GM18526 (cell line): ENCODE results near the gene ITPR2.

Experiments used
- POLR2A ChIP-seq: IDR thresholded peaks from 3 replicates; pipeline ENCODE4 v1.6.1; 2011; ENCODE audit not compliant: insufficient read length; ENCODE audit errors: extremely low read depth

Gene ITPR2

DNA sequence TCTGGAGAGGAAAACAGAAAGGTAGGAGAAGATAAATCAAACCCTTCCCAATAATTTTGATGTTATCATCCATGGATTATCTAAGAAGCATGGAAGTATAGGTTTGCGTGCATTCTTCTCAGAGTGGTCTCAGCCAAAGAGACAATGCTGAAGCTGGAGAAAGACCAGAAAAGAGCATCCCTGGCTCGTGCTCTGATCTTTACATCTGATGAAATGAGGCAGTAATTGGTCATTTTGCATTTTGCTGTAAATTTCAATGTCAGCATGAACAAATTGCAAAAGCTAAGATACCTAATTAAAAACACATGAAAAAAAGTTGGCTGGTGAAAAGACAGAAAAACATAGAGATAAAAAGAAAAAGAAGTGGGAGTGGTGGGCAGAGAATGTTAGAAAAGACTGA, 252.4 kb downstream of the ITPR2 start:
- no peak for TF ChIP-seq POLR2A

DNA sequence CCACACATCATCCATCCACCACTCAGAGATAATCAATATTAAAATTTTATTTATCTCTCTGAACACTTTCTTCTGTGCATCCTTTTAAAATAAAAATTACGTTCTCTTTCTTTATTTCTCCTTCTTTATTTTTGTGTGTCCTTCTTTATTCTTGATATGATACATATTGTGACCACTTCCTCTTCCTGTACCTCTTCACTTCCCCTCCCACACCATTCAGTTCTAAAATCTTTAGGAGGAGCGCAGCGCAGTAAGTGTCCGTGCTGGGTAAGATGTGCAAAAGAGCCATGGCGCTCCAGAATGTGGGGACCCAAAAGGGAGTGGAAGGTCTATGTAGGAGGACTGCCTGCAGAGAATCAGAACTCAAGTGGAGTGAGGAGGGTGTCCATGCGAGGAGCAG, 256.7 kb downstream of the ITPR2 start:
- no peak for TF ChIP-seq POLR2A

DNA sequence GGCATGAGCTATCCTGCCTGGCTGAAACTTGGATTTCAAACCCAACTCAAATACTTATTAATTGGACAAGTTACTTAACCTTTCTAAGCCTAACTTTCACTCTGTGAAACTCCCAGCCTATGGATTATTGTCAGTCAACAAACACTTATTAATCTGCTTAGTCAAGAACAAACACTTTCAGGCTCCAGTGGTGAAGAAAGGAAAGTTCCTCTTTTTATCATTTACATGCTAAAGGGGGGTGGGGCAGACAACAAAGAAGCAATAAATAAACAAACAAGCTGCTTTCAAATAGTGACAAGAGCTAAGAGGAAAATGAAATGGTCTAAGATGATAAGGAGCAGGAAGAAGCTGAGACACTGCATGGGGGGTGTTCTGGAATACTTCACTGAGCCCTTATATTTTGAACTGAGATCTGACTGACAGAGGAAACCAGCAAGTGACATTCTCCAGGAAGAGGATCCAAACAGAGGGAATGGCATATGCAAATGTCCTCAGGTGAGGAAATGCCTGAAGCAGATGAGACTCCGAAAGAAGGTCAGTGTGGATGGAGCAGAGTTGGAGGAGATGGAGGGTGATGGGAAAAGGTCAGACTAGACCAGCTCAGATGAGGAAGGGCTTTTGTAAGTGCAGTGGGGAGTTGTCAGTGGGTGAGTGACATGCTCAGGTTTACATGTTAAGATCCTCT, 259.6 kb downstream of the ITPR2 start:
- no peak for TF ChIP-seq POLR2A

DNA sequence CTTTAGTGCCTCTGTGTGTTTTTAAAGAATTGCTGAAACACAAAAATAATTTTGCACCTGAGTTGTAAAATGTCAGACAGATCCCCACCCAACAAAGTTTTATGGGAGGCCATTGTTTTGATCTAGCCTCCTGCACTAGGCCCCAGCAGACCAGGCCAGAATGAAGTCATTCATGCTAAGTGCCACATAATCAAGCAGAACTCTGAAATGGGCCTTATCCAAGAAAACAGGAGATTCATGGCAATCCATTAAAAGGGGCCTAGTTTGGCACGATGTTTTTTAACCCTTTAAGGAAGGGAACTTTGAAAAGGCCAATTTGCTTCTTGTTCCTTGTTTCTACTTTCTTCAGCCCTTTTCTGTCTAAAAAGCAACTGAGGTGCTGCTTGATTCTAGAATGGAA, 260.9 kb downstream of the ITPR2 start:
- TF ChIP-seq POLR2A, result no peak

DNA sequence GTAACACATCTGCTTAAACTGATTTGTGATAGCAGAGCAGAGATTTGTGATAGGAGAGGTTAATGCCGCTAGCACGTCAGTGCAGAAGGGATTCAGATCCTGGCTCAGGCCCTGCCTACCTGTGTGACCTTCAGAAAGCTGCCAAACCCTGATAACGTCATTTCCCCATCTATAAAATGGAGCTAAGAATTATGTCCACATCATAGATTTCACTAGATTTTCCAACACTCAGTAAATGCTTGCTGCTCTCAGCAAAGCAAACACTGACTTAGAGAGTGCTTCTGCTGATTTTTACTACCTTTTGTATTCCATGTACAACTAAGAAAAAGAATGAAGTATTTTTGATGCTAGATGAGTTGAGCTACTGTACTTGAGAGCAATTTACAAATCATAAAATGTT, 261.4 kb downstream of the ITPR2 start:
- no peak for TF ChIP-seq POLR2A

DNA sequence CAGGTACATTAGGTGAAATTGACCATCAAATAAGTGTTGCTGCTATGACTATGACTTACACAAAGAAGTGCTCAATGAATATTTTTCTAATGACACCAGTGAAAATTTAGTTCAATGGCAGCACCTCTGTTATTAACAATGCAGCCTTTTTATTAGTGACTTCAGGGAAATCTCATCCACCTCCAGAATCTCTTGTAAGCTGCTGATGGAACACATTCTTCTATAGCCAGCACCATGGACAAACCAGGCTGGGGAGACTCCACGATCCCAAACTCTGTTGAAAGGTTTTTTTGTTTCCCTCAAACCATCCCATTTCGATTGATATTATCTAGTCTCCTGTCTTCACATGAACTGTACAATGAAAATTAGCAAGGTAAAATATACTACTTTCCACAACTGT, 265.9 kb downstream of the ITPR2 start:
- TF ChIP-seq POLR2A, result no peak

DNA sequence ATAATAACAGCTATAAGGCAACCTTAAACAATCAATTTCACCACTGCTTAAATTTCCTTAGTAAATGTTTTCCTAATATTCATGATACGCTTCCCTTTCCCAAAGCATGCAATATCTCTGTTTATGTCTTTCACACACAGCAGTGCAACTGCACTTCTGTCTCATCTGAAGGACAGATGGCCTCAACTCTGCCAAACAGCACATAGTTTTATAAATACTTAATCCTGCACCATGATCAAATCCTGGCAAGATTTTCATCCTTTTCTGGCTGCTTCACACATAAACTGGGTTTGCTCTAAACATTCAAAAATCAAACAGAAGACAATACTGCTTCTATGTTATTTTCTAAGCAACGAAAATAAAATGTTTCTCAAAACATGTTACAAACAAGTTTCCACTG, 266.3 kb downstream of the ITPR2 start:
- TF ChIP-seq POLR2A, result no peak

DNA sequence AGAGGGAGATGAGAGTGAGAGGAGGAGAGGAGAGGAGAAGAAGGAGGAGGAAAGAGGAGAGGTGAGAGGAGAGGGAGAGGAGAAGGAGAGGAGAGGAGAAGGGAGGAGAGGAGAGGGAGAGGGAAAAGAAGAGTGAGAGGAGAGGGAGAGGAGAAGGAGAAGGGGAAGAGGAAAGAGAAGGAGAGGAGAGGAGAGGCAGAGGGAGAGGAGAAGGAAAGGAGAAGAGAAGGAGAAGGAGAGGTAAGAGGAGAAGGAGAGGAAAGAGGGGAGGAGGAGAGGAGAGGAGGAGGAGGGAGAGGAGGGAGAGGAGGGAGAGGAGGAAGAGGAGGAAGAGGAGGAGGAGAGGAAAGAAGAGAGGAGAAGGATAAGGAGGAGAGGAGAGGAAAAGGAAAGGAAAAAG, 266.8 kb downstream of the ITPR2 start:
- TF ChIP-seq POLR2A, result no peak

DNA sequence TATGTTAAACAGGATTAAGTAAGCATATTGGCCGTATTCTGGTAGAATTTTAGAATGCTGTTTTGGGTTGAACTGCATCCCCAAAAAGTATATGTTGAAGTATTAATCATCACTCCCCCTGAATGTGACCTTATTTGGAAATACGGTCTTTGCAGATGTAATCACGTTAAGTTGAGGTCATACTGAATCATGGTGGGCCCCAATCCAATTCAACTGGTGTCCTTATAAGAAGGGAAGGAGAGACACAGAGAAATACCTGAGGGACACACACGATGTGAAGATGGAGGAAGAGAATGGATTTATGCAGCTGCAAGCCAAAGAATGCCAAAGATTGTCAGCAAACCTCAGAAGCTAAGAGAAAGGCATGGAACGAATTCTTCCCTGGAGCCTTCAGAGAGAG, 268.6 kb downstream of the ITPR2 start:
- TF ChIP-seq POLR2A, result no peak

DNA sequence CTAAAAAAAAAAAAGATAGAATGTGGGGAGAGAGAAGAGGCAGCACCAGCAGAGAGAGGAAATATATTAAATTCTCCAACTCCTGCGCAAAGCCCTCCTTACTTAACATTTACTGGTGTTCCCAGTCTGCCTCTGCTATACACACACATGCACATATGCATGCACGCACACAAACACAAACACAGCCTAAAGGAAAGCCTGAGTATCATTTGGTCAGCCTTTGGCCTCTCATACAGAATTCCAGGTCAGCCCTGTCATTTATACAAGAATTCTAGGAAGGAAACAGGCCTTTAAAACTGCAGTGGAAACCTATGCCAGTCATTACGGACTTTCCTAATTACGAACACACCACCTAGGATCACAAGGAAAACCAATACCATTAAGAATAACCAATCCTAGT, 269.4 kb downstream of the ITPR2 start:
- no peak for TF ChIP-seq POLR2A

DNA sequence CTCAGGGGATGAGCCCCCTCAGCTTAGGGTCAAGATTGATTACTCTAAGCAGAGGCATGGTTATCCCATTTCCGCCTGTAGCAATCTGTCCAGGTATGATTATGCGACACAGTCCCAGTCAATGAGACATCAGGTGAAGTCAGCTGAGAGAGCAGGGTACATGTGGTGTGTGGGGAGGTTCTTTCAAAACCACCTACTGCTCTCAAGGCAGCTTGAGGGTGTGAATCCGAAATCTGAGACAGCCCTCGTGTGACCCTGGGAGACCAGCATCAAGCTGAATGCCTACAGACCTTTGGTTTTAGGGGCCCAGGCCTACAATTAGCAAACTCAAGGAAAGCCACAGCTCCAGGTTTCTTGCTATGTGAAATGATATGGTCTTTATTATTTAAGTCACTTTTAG, 275.7 kb downstream of the ITPR2 start:
- TF ChIP-seq POLR2A, result no peak

DNA sequence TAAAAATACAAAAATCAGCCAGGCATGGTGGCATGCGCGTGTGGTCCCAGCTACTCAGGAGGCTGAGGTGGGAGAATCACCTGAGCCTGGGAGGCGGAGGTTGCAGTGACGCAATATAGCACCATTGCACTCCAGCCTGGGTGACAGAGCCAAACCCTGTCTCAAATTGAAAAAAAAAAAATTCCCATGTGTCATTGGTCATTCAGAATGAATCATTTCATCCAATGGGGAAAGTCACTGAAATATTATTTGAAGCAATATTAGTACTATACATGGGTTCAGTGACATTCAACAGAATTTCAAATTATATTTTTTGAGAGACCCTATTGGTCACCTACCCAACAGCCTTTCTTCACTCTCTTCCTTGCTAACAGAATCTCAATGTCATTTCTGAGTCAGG, 276.1 kb downstream of the ITPR2 start:
- no peak for TF ChIP-seq POLR2A

DNA sequence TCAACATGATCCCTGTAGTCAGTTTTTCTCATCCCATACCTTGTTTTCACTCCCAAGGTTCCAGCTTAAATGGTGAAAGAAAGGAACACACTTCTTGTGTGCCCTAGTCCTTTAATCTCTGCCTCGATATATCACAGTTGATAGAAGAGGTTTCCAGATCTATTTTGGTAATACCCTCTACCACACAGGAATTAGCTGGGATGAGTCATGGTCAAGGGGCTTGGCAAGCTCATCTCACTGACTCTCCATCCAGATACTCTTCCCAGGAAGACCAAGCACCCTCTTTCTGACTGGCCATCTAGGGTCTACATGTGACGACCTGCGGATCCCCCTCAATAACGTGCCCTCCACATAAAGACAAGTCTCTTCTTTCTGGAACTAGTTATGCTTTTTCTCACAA, 277.9 kb downstream of the ITPR2 start:
- TF ChIP-seq POLR2A, result no peak

DNA sequence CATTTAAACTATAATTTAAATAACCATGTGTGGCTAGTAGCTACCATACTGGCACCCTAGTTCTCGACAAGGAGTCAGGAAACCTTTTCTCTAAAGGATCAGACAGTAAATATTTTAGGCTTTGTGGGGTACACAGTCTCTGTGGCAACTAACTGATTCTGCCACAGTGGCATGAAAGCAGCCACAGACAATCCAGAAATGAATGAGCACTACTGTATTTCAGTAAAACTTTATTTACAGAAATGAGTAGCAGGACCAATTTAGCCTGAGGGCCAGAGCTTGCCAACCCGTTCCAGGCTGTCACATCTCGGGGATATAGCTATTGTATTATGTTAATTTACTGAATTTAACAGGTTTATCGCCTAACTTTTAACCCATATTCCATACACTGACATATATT, 278.7 kb downstream of the ITPR2 start:
- no peak for TF ChIP-seq POLR2A

DNA sequence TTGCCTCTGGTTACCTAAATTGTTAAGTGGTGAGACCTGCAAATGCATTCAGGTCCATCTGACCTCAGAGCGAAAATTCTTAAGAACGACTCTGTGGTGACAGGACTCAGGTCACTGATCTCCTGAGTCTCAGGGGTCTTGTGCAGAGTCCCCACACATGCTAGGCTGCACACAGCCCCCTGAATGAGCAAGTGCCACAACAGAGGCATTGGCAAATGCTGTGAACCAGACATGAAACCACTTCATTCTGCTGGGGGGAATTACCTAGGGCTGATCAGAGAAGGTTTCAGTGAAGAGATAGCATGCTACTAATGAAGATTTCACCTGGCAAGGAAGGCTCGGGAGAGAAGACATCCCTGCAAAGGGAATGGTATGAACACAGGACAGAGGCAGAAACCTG, 281.6 kb downstream of the ITPR2 start:
- TF ChIP-seq POLR2A, result no peak

DNA sequence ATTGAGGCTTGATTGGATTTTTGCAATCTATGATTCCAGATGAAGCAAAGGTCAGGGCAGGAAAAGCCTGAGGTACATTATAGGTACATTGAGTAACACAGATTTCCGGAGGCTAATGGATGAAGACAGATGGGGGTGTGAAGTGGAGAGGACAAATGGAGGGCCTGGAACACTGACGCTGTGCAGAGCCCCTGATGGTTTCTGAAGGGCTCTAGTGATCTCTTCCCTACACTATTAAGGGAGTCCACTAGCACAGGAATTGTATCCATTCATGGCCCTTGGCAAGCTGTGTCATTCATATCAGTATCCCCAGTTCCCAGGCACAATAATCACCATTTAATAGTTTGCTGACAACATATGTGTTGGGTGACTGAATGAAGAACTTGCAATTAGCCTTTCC, 284.8 kb downstream of the ITPR2 start:
- no peak for TF ChIP-seq POLR2A

DNA sequence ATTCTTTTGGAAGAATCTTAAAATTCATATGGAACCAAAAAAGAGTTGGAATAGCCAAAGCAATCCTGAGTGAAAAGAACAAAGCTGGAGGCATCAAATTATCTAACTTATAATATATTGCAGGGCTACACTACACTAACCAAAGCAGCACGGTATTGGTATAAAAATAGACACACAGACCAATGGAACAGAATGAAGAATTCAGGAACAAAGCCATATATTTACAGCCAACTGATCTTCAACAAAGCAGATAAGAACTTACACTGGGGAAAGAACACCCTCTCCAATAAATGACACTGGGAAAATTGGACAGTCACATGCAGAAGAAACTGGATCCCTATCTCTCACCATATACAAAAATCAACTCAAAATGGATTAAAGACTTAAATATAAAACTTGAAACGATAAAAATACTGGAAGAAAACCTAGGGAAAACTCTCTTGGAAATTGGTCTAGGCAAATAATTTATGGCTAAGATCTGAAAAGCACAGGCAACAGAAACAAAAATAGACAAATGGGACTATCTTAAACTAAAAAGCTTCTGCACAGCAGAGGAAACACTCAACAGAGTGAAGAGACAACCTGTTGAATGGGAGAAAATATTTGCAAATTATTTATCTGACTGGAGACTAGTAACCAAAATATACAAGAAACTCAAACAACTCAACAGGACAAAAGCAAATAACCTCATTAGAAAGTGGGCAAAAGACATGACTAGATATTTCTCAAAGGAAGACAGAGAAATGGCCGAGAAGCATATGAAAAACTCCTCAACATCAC, 286.3 kb downstream of the ITPR2 start:
- no peak for TF ChIP-seq POLR2A
